Stomach (tissue), 4 donors: ENCODE measurements around the gene LRP1B.

Experiments
- EP300 ChIP-seq: sonication (generic); formaldehyde crosslinking; IDR thresholded peaks from one replicate; pipeline ENCODE4 v1.6.1; 2017; ENCODE audit warnings: antibody characterized with exemption
- POLR2A ChIP-seq, 4 donors: fragments of 450-650 bp; IDR thresholded peaks; one replicate each; pipeline ENCODE4 v1.6.1; 2016; ENCODE audit warnings: antibody characterized with exemption in 4 of 4, control low read depth in 2 of 4, mild to moderate bottlenecking in 1 of 4, moderate library complexity in 1 of 4

GRCh38 chr2:141697035-141697434 lies 433.8 kb downstream of the LRP1B start:
- TF ChIP-seq POLR2A (IDR thresholded peaks at IDR 0.05) (no peak), EP300 (no peak)
